SK-N-SH (cell line): ENCODE results near the gene DDX41. TPM values are rescaled to one million over a fixed set of nuclear protein-coding genes. Genes with fewer than 3 reads are reported as not detected.

Experiments
- CTCF ChIA-PET: fragments of 300-600, 350-600 bp; formaldehyde crosslinking; extraction: SDS; loops from one replicate; lab custom pipeline; 2021; lab: Yijun Ruan, JAX
- POLR2A ChIA-PET: fragments of 350-600 bp; sonication (Branson Sonifier 250); formaldehyde crosslinking; extraction: SDS; loops from one replicate; lab custom pipeline; 2020; ENCODE audit warnings: antibody characterized with exemption, inconsistent platforms; lab: Yijun Ruan, JAX
- DNase-seq: peaks from one replicate; pipeline ENCODE4 v3.0.0; 2012
- H2AFZ ChIP-seq: fragments of 200-600 bp; sonication (generic); 2 replicates; pipeline ENCODE4 v1.8.1; 2016; ENCODE audit warnings: antibody characterized with exemption, mild to moderate bottlenecking, low read depth
- H3F3A ChIP-seq: fragments of 200-600 bp; sonication (generic); replicated peaks from 2 replicates; pipeline ENCODE3; 2016; ENCODE audit warnings: antibody characterized with exemption, mild to moderate bottlenecking; ENCODE audit not compliant: insufficient read depth
- H3K27ac ChIP-seq, 2 experiments: fragments of 200-500 bp in 1 of 2; fragments of 200-600 bp in 1 of 2; sonication (Bioruptor generic) in 1 of 2; sonication (generic), shearing (Covaris generic) in 1 of 2; 2 replicates each; pipeline versions ENCODE4 v1.5.1 to v1.6.1; 2014 to 2016; ENCODE audit warnings: low read depth in 2 of 2, inconsistent platforms in 1 of 2, low read length in 1 of 2, mild to moderate bottlenecking in 1 of 2, mixed read lengths in 1 of 2
- H3K27me3 ChIP-seq: fragments of 200-600 bp; sonication (generic), shearing (Covaris generic); 2 replicates; pipeline ENCODE4 v1.6.1; 2016; ENCODE audit warnings: mixed run types; ENCODE audit not compliant: insufficient read depth
- H3K36me3 ChIP-seq, 2 experiments: fragments of 200-500 bp in 1 of 2; fragments of 200-600 bp in 1 of 2; sonication (Bioruptor generic) in 1 of 2; sonication (generic) in 1 of 2; replicated peaks in 1 of 2; 2 replicates each; pipeline versions ENCODE3 to v1.5.1; 2014 to 2016; ENCODE audit warnings: low read length in 1 of 2, mild to moderate bottlenecking in 1 of 2; ENCODE audit not compliant: insufficient read depth in 2 of 2, control insufficient read depth in 1 of 2
- H3K4me1 ChIP-seq, 2 experiments: fragments of 200-500 bp in 1 of 2; fragments of 200-600 bp in 1 of 2; sonication (Bioruptor generic) in 1 of 2; sonication (generic), shearing (Covaris generic) in 1 of 2; 2 replicates each; pipeline versions ENCODE4 v1.5.1 to v1.6.1; 2014 to 2016; ENCODE audit warnings: low read depth in 1 of 2, low read length in 1 of 2, mixed run types in 1 of 2; ENCODE audit not compliant: insufficient read depth in 2 of 2, control insufficient read depth in 1 of 2
- H3K4me2 ChIP-seq: fragments of 200-600 bp; sonication (generic), shearing (Covaris generic); 2 replicates; pipeline ENCODE4 v1.6.1; 2017; ENCODE audit warnings: mixed run types
- H3K4me3 ChIP-seq, 2 experiments: fragments of 200-500 bp in 1 of 2; fragments of 200-600 bp in 1 of 2; sonication (Bioruptor generic) in 1 of 2; sonication (generic), shearing (Covaris generic) in 1 of 2; 2 replicates each; pipeline versions ENCODE4 v1.5.1 to v1.8.1; 2014 to 2016; ENCODE audit warnings: low read depth in 2 of 2, inconsistent platforms in 1 of 2, low read length in 1 of 2, mild to moderate bottlenecking in 1 of 2, mixed read lengths in 1 of 2, moderate library complexity in 1 of 2
- H3K79me2 ChIP-seq: fragments of 200-600 bp; sonication (generic); 2 replicates; pipeline ENCODE4 v1.8.1; 2017; ENCODE audit warnings: mild to moderate bottlenecking; ENCODE audit not compliant: insufficient read depth
- H3K9ac ChIP-seq: fragments of 200-600 bp; sonication (generic); 2 replicates; pipeline ENCODE4 v1.6.1; 2017; ENCODE audit warnings: mixed run types
- H3K9me2 ChIP-seq: fragments of 200-600 bp; sonication (generic); 2 replicates; pipeline ENCODE4 v1.6.1; 2017; ENCODE audit warnings: mixed run types
- H3K9me3 ChIP-seq: fragments of 200-600 bp; sonication (generic); 2 replicates; pipeline ENCODE4 v1.6.1; 2017; ENCODE audit warnings: mixed run types, mild to moderate bottlenecking, moderate library complexity
- H4K20me1 ChIP-seq: fragments of 200-600 bp; sonication (generic); 2 replicates; pipeline ENCODE4 v1.6.1; 2017; ENCODE audit warnings: mild to moderate bottlenecking, mixed run types; ENCODE audit not compliant: insufficient read depth
- CTCF ChIP-seq: fragments of 200-600 bp; sonication (generic); IDR thresholded peaks from 2 replicates; pipeline ENCODE4 v1.6.1; 2017; ENCODE audit warnings: antibody characterized with exemption, mild to moderate bottlenecking, moderate library complexity
- ELF1 ChIP-seq: IDR thresholded peaks from 2 replicates; pipeline ENCODE4 v1.4.0; 2012
- EP300 ChIP-seq, 2 experiments: IDR thresholded peaks; 2 replicates each; pipeline versions ENCODE4 v1.4.0 to v1.6.1; 2012; ENCODE audit warnings: borderline replicate concordance in 1 of 2, low read depth in 1 of 2, low read length in 1 of 2
- EZH2phosphoT487 ChIP-seq: fragments of 200-600 bp; sonication (generic); IDR thresholded peaks from 2 replicates; pipeline ENCODE4 v1.6.1; 2017; ENCODE audit warnings: low read depth, mixed run types, mild to moderate bottlenecking, antibody characterized with exemption, moderate library complexity, borderline replicate concordance
- GABPA ChIP-seq: IDR thresholded peaks from 2 replicates; pipeline ENCODE4 v1.4.0; 2012; ENCODE audit warnings: low read depth, mild to moderate bottlenecking
- GATA2 ChIP-seq: sonication (generic); formaldehyde crosslinking; IDR thresholded peaks from 2 replicates; pipeline ENCODE4 v1.5.0; 2020; ENCODE audit warnings: mild to moderate bottlenecking, missing genetic modification reagents
- MAX ChIP-seq: IDR thresholded peaks from 2 replicates; pipeline ENCODE4 v1.4.0; 2012; ENCODE audit warnings: low read depth
- MEF2A ChIP-seq: IDR thresholded peaks from 2 replicates; pipeline ENCODE4 v1.4.0; 2012; ENCODE audit warnings: low read depth, borderline replicate concordance
- MXI1 ChIP-seq: IDR thresholded peaks from 2 replicates; pipeline ENCODE4 v1.6.1; 2012; ENCODE audit warnings: mild to moderate bottlenecking, low read depth, low read length, improper control_type of control experiment
- NRF1 ChIP-seq: IDR thresholded peaks from 2 replicates; pipeline ENCODE4 v1.6.1; 2012; ENCODE audit warnings: low read depth, mild to moderate bottlenecking, low read length
- PBX3 ChIP-seq: IDR thresholded peaks from 2 replicates; pipeline ENCODE4; 2012
- RCOR1 ChIP-seq: fragments of 150-350 bp; IDR thresholded peaks from 2 replicates; pipeline ENCODE4 v1.6.1; 2017; ENCODE audit warnings: antibody characterized with exemption, low read length
- RFX5 ChIP-seq: IDR thresholded peaks from 2 replicates; pipeline ENCODE4 v1.6.1; 2012; ENCODE audit warnings: mild to moderate bottlenecking, improper control_type of control experiment, low read length
- RXRA ChIP-seq: IDR thresholded peaks from 2 replicates; pipeline ENCODE4 v1.4.0; 2012; ENCODE audit warnings: low read depth, mild to moderate bottlenecking, borderline replicate concordance
- SIN3A ChIP-seq: IDR thresholded peaks from 2 replicates; pipeline ENCODE4 v1.6.1; 2012; ENCODE audit warnings: low read depth, mild to moderate bottlenecking, low read length, moderate library complexity, borderline replicate concordance
- TAF1 ChIP-seq: IDR thresholded peaks from 2 replicates; pipeline ENCODE4 v1.6.1; 2012; ENCODE audit warnings: low read depth, mild to moderate bottlenecking, low read length, moderate library complexity, borderline replicate concordance
- TCF12 ChIP-seq: IDR thresholded peaks from 2 replicates; pipeline ENCODE4 v1.4.0; 2012
- TEAD4 ChIP-seq: IDR thresholded peaks from 2 replicates; pipeline ENCODE4 v1.4.0; 2012; ENCODE audit warnings: mild to moderate bottlenecking, borderline replicate concordance; ENCODE audit not compliant: insufficient read depth
- USF2 ChIP-seq: fragments of 150-350 bp; IDR thresholded peaks from 2 replicates; pipeline ENCODE4 v1.6.1; 2017; ENCODE audit warnings: antibody characterized with exemption, low read length, low read depth, borderline replicate concordance
- YY1 ChIP-seq: IDR thresholded peaks from 2 replicates; pipeline ENCODE4 v1.4.0; 2012; ENCODE audit warnings: low read depth, mild to moderate bottlenecking
- WGBS: methylation state at CpG from one replicate; pipeline ENCODE4 v1.1.6; 2017; ENCODE audit warnings: low lambda C conversion rate; 5-methylcytosine and 5-hydroxymethylcytosine counted together
- polyA plus RNA-seq, 3 experiments: library from polyadenylated mRNA; depleted of rRNA; stranded (reverse); fragments of >200 nt; gene quantifications; 2 replicates each; pipeline ENCODE4 v1.2.3, GENCODE V29; 2012

The DDX41 gene
- polyA plus RNA-seq, 1 of the 3 experiments (the other 2 are of a cell fraction), result 176 TPM

- ChIA-PET POLR2A (no interaction called here), CTCF (interaction anchor here (0.8 to 8.8 kb wide), 3 partner anchors 9 to 119 kb away, joined by 3 to 80 read pairs (median 6); no protein-coding TSS in a partner anchor)
- no peaks in the 10 kb centered on the region for H3F3A ChIP-seq
- H3K9ac ChIP-seq, result no peak overlapping the region
- peaks cover 9% of the 10 kb centered on the region; the same call in 1 of the 2 replicates for H3K79me2 ChIP-seq
- H3K4me3 ChIP-seq, result no peak overlapping the region
- no peaks in the 10 kb centered on the region for H3K9me3 ChIP-seq
- H3K27me3 ChIP-seq, result no peaks in the 10 kb centered on the region
- H3K36me3 ChIP-seq, result peaks cover 13 to 47% of the 10 kb centered on the region in 2 experiments
- H3K4me1 ChIP-seq, result no peaks in the 10 kb centered on the region; a peak in 1 of 4 replicates
- H3K4me2 ChIP-seq, result no peak overlapping the region
- WGBS, result 96% methylated on average over 11 of the region's 11 CpGs
- H2AFZ ChIP-seq, result no peak overlapping the region
- no peak for DNase-seq
- TF ChIP-seq TCF12, result no peak
- TF ChIP-seq YY1, result no peak
- no peak for TF ChIP-seq SIN3A
- TF ChIP-seq ELF1, result no peak
- TF ChIP-seq TAF1, result no peak
- TF ChIP-seq EP300 (IDR thresholded peaks at IDR 0.05; ENCODE audit: borderline replicate concordance in 1 of 2, low read depth in 1 of 2, low read length in 1 of 2), result no peak
- TF ChIP-seq TEAD4, result no peak
- no peak overlapping the region for H3K27ac ChIP-seq
- no peaks in the 10 kb centered on the region for H3K9me2 ChIP-seq
- no peaks in the 10 kb centered on the region for H4K20me1 ChIP-seq
Measured at GRCh38 chr5:177509991-177510566, 6.7 kb downstream of the DDX41 start.

- Histone ChIP-seq H3K9me3 (no peaks in the 10 kb centered on the region), H3K9ac (no peak within 1 kb of the TSS), H3F3A (no peaks in the 10 kb centered on the region), H3K4me2 (no peak within 1 kb of the TSS), H3K79me2 (peaks cover 3% of the 10 kb centered on the region; the same call in 1 of the 2 replicates), H2AFZ (no peak within 1 kb of the TSS), H4K20me1 (no peaks in the 10 kb centered on the region), H3K27ac (no peak within 1 kb of the TSS), H3K9me2 (no peaks in the 10 kb centered on the region), H3K4me1 (no peaks in the 10 kb centered on the region), H3K27me3 (no peaks in the 10 kb centered on the region), H3K4me3 (no peak within 1 kb of the TSS), H3K36me3 (peaks cover 9 to 41% of the 10 kb centered on the region in 2 experiments)
- DNase-seq, result no peak
- ChIA-PET CTCF (interaction anchor here (0.8 to 12.5 kb wide), 7 partner anchors 8 to 119 kb away, joined by 3 to 109 read pairs (median 5); no protein-coding TSS in a partner anchor), POLR2A (no interaction called here)
- WGBS, result 85% methylated on average over 13 of the region's 20 CpGs
- no peak for TF ChIP-seq MAX
- no peak for TF ChIP-seq NRF1
- TF ChIP-seq MXI1, result no peak
- TF ChIP-seq GABPA, result no peak
- TF ChIP-seq RFX5, result no peak
- no peak for TF ChIP-seq CTCF
- no peak for TF ChIP-seq TEAD4
- no peak for TF ChIP-seq RCOR1
- no peak for TF ChIP-seq RXRA
- TF ChIP-seq TCF12, result no peak
- no peak for TF ChIP-seq EP300 (IDR thresholded peaks at IDR 0.05; ENCODE audit: borderline replicate concordance in 1 of 2, low read depth in 1 of 2, low read length in 1 of 2)
- TF ChIP-seq PBX3, result no peak
- no peak for TF ChIP-seq MEF2A
- no peak for TF ChIP-seq ELF1
- no peak for TF ChIP-seq USF2
- no peak for TF ChIP-seq EZH2phosphoT487
- TF ChIP-seq GATA2 (CRISPR knock-in tag), result no peak
Measured at GRCh38 chr5:177509381-177509951, 7.3 kb downstream of the DDX41 start, which contains the start of gene DOK3. DOK3 (minus strand) TSS chr5:177509826; CDS start chr5:177509540, 286 bp downstream.
